Urothelium cell line (cell line): ENCODE data around the gene UXS1.
"Not testable (repeated sequence)": the region's sequence is repeated elsewhere in the genome, so short reads cannot be mapped to it uniquely, and the experiment has no call there.

Experiments used
- DNase-seq: peaks from one replicate; pipeline ENCODE4 v3.0.0; 2011; ENCODE audit warnings: low spot score, mixed read lengths
- FAIRE-seq: peaks from 2 replicates; lab custom pipeline; 2011; peaks lifted over from hg19 to GRCh38; lab: Jason Lieb, UNC

Gene UXS1

GRCh38 chr2:106193977-106194778 is at the start of gene UXS1:
UXS1 (minus strand) TSS chr2:106194301; CDS start chr2:106194241, 60 bp downstream.
- peak; percentile 84 for FAIRE-seq

GRCh38 chr2:106239491-106239890 is 45.4 kb upstream of the UXS1 start:
- not testable (repeated sequence) for DNase-seq, FAIRE-seq

More at GRCh38 chr2:106193977-106194778, at the start of gene UXS1:
- peak; percentile 99 for DNase-seq

DNA sequence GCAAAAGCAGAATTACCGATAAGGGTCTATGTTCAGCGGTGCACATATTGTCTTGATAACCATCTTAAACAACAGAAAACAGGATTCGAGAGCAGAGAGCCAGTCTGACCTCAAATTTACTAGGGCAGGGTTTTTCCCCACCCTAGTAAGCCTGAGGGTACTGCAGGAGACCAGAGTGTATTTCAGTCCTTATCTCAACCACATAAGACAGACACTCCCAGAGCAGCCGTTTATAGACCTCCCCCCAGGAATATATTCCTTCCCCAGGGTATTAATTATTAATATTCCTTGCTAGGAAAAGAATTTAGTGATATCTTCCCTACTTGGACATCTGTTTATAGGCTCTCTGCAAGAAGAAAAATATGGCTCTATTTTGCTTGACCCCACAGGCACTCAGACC is 41.3 kb upstream of the UXS1 start:
- not testable (repeated sequence) for DNase-seq, FAIRE-seq

- DNase-seq: no peak
- no peak for FAIRE-seq
Measured at GRCh38 chr2:106233350-106233706, 39.2 kb upstream of the UXS1 start.

DNA sequence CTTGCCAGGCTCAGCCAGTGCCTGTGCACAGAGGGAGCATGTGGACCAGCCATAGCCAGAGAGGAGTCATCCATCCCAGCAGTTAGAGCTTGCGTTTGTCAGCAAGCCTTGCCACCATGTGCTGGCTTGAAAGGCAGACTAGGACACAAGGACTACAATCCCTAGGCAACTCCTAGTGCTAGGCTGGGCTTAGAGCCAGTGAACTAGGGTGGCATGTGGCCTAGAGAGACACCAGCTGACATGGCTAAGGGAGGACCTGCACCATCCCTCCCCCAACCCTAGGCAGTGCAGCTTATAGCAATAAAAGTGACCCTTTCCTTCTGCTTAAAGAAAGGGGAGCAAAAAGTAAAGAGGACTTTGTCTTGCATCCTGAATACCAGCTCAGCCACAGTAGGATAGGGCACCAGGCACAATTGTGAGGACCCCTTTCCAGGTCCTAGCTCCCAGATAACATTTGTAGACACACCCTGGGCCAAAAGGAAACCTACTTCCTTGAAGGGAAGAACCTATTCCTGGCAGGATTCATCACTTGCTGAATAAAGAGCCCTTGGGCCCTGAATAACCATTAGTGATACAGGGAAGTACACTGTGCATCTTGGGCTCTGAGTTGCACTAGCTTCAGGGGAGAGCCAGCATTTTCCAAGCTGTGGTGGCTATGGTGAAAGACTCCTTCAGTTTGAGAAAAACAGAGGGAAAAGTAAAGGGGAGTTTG is 38.7 kb upstream of the UXS1 start:
- FAIRE-seq (peak; percentile 55), DNase-seq (no peak)

DNA sequence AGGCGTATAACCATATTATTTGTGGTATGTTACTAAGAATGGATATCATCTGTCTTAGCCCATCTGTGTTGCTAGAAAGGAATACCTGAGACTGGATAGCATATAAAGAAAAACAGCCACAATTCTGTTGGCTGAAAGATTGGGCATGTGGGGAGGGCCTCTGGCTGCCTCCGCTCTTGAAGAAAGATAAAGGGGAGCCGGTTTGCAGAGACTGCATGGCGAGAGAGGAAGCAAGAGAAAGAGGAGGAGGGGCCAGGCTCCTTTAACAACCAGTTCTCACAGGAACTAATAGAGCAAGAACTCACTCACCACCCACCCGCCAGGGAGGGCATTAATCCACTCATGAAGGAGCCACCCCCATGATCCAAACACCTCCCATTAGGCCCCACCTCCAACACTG is 29.2 kb upstream of the UXS1 start:
- FAIRE-seq: no peak
- no peak for DNase-seq

GRCh38 chr2:106222057-106222456 is 28.0 kb upstream of the UXS1 start:
- not testable (repeated sequence) for FAIRE-seq, DNase-seq

- FAIRE-seq (no peak), DNase-seq (no peak)
Measured at GRCh38 chr2:106219813-106220212, 25.7 kb upstream of the UXS1 start.

DNA sequence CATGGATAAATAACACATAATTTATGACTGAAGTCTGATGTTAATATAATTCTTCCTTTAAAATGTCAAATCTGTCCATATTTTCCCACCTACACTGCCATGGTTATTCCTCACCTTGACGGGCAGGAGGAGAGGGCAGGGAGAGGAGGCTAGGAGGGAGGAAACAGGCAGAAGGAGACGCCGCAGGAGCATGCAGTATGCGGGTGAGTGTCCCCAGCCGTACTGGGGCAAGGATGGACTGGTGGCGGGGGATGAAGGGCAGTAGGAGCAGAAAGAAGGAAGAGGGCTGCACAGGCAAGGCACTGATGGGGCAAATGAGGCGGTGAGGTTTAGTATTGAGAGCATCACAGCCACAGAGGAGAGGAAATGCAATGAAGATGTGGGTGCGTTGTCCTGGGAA is 25.1 kb upstream of the UXS1 start:
- not testable (repeated sequence) for DNase-seq, FAIRE-seq

GRCh38 chr2:106208874-106209273 is 14.8 kb upstream of the UXS1 start:
- no peak for DNase-seq
- no peak for FAIRE-seq

DNA sequence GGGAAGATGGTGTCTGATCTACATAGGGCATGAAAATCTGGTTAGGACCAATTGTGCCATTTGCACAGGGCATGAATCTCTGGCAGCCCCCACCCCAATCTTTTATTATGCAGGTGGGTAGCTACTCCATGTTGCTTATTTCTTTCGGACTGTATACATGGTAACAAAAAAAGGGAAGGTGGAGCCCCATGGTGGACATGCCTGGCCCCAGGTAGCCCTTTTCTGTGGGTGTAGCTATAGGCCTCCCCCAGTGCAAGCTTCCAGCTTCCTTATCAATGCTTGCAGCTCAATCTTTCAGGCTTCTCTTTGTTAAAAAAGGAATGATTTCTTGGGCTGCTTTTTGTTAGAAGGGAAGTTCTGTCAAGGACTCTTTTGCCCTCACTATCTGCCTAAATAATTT is 14.3 kb upstream of the UXS1 start:
- no peak for FAIRE-seq
- no peak for DNase-seq

DNA sequence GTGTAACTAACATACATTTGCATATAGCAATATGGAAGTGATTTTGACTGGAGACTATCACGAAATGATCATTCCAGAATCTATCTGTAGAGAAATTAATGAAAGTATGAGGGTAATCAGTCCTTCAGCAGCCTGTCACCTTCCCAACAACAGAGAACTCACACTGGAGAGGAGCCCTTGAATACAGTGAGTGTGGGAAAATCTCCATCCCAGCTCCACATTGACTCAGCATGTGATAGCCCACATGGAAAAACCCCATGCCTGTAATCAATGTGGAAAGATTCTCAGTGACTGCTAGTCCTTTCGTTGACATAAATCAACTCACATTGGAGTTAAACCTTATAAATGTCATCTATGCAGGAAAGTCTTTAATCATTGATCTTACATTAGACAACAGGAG is 13.1 kb upstream of the UXS1 start:
- FAIRE-seq (no peak), DNase-seq (no peak)

DNA sequence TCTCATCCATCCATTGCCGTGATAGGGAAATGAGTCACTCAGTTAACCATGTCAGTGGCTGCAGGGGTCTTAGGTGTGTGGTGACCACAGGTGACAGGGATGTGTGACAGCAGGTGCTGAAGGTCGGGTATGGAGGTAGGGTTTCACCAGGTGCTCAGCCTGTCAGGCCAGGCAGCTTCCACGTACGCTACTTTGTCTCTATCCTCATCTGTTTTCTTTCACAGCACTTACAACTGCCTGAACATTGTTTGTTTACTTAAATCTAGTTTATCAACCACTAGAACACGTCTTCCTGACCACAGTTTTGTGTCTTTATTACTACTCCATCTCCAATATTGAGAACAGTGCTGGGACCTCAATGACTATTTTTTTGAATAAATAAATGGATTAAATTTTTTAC is 11.4 kb upstream of the UXS1 start:
- DNase-seq (no peak), FAIRE-seq (no peak)

DNA sequence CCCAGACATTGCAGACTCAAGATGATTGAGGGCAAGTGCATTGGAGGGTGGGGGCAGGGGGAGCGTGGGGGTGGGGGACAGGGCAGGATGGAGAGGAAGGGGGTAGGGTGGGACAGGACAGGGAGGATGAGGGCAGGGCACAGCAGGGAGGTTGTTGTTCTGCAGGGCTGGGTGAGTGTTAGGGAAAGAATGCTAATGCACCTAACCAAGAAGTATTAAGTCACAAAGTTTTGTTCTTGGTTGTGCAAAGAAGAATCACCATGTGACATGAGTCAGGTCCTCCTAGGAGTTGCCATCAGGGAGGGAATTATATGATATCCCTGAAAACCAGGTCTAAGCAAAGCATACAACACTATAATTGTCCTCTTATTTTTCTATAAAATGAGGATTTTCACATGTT is 10.4 kb upstream of the UXS1 start:
- not testable (repeated sequence) for FAIRE-seq

GRCh38 chr2:106201661-106202060 is 7.6 kb upstream of the UXS1 start:
- FAIRE-seq: no peak

More for the DNA sequence above, 10.4 kb upstream of the UXS1 start:
- DNase-seq: not testable (repeated sequence)

DNA sequence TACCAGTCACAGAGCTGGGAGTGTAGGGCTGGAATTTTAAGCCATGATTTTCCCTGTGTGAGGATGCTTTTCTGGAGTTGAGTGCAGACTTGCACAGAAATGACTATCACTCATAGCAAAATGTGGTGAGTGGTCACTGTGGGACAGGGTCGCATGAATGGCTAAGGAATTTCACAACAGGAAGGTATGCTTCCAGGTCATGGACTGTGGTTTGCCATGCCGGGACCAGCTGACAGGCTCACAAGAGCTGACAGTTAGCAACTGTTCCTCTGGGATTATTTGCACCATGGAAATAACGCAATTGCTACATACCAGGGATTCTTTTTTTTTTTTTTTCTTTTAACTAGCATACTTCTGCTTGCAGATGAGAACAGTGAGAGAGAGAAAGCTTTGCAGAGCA is 3.8 kb upstream of the UXS1 start:
- DNase-seq (peak; percentile 55), FAIRE-seq (no peak)

More at GRCh38 chr2:106201661-106202060, 7.6 kb upstream of the UXS1 start:
- DNase-seq: no peak

DNA sequence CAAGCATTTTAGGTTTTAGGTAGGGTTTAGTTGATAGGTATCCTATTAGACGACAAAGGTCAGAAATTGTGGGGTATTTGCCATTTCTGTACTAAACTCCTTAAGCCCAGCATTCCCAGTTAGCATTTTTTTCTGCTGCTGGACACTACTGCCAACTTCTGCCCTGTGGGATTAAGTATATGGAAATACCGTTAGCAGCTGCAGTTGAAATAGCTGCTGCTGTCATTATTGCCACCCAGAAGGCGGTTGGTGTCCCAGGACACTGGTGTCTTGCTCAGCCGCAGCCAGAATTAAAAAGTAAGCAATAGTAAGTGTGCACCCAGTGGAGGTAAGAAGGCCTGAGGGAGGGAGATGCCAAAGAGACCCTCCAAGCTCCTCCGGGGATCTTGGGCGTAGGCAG is 1.9 kb upstream of the UXS1 start:
- FAIRE-seq (no peak), DNase-seq (no peak)

GRCh38 chr2:106195456-106195855 is 1.4 kb upstream of the UXS1 start:
- FAIRE-seq (no peak), DNase-seq (no peak)

- FAIRE-seq (no peak), DNase-seq (no peak)
Measured at GRCh38 chr2:106193690-106193976, 468 bp downstream of the UXS1 start.

DNA sequence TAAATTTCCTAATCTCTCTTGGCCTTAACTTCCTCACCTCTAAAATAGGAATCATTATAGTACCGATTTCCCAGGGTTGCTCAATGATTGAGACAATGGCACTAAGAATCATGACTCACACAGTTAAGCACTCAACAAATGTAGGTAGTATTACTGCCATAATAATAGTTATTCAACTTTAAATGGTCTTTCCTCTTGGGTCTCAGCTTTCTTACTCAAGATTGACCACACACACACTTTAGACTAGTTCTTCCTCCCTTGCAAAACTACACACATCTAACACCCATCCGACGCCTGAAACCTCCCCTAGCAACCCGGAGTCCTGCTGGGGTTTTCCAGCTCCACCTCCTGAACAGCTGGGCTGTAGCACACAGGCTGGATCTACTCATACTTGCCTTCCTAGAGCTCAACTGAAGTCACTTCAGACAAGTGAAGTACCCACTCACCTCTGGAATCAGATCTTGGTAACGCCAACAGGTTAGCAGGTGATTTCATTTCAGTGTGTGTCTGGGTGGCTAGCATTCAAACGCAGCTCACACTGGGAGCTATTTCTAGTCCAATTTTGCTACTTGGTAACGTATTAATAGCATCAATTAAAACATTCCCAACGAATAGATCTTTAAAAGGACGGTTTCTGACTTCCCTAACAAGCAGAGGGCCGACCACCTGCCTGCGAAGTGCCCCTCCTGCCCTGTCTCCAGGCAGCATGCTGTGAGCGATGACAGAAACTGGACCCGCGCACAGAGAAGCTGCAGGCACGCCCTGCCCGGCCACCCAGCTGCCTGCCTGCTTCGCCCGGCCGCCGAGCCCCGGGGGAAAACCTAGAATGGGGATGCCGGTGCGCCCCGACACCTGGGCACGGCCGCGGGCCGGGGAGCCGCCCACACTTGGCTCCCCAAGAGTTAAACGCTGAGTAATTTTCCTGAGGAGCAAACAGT is 1.1 kb downstream of the UXS1 start:
- DNase-seq (peak; percentile 61), FAIRE-seq (no peak)

- FAIRE-seq: peak; percentile 35
- DNase-seq: no peak
Measured at GRCh38 chr2:106191511-106192016, 2.5 kb downstream of the UXS1 start.
